HG02981 (cell line): ENCODE measurements around the gene ZNF322.

Experiments used
- ATAC-seq: cut with Tn5 transposase; IDR thresholded peaks from one replicate; pipeline ENCODE4 v1.9.1; 2021; ENCODE audit warnings: mild to moderate bottlenecking, moderate library complexity; ENCODE audit not compliant: unreplicated experiment

ZNF322 gene

DNA sequence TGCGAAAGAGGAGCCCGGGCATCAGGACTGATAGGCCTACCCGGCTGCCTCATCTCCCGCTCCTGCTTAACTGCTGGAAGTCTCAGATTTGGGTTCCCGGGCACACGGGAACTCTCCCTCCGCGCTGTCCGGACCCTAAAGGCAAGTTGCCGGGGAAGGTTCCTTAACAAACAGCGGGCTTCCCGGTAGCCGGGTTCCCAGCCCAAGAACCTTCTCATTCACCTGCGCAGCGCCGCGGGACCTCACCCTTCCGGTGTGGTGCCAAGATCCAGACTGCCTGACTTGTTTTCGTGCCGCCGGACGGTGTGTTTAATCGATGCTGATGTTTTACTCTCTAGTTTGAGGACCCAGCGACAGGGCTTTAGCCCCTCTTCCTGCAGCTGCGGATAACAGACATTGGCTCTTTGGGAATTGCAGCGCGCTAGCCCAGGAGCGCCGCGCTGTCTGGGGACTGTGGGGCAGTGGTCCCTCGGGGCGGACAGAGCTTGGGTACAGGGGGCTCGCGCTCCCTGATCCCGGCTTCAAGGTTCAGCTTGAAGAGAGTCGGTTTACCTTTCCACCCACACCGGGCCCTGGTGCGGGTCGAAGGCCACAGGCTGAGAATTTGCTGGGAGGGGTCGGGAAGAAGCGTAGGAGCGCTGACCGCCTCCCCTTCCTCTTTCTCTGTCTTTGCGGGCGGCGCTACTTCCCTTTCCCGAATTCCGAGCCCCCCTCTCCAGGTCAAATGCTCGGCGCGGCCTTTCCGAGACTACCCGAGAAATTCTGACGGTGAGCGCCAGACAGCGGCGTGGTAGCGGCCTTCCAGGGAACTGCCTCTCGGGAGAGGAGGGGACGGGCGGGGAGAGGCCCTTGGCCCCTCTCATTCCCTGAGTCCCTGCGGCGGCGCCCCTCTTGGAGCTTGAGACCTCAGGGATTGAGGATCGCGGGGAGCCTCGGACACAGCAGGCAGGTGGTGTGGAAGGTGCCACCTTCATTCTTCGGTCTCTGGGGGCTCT, 45.6 kb downstream of the ZNF322 start:
- no peak for ATAC-seq

DNA sequence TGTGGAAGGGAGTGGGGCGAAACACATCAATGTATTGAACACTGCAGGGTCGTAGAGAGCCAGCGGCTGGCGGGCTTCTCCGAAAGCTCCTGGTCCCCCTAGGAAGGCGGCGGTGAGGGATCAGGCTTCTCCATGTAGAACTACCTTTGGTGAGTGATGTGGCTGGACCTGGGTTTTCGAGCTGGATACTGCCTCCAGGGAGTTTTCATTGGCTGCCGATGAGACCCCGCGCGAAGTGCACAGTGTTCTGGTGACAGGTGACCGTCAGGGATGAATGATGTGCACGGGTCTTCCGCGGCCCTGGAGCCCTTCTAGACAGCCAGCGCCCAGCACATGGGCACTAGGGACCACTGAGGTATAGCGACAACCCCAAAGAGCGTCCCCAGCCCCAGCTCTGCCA, 46.3 kb downstream of the ZNF322 start:
- ATAC-seq = no peak

DNA sequence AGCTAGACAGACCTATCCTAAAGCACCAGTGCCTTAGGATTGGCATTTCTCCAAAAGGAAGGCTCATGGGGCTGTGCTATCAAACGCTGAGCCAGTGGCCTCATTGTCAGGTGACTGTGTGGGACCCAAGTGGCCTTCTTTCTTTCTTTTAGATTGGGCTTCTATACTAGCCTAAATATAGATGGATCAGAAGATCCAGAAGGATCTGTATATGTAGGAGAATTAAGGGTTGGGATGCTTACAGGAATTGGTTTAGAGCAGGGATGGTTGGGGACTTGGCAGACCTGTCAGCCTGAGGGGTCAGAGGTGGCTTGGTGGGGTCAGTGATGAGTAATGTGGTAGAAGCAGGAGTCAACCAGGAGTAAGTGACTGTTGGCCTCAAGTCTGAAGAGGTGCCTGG, 47.9 kb downstream of the ZNF322 start:
- no peak for ATAC-seq

DNA sequence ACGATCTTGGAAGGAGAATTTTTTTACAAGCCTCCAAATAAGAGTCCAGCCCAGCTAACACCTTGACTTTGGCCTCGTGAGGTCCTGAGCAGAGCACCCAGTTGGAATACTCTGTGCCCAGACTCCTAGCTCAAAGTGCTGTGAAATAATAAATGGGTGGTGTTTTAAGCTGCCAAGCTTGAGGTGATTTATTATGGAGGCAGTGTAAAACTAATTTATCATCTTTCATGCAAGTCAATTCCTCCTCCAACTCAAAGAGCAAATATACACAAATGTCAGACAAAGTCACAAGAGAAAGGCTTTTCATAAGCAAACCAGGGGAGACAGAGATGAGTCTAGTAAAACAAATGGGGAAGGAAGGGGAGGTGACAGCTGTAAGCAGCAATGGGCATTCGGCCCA, 50.1 kb downstream of the ZNF322 start:
- ATAC-seq = no peak

DNA sequence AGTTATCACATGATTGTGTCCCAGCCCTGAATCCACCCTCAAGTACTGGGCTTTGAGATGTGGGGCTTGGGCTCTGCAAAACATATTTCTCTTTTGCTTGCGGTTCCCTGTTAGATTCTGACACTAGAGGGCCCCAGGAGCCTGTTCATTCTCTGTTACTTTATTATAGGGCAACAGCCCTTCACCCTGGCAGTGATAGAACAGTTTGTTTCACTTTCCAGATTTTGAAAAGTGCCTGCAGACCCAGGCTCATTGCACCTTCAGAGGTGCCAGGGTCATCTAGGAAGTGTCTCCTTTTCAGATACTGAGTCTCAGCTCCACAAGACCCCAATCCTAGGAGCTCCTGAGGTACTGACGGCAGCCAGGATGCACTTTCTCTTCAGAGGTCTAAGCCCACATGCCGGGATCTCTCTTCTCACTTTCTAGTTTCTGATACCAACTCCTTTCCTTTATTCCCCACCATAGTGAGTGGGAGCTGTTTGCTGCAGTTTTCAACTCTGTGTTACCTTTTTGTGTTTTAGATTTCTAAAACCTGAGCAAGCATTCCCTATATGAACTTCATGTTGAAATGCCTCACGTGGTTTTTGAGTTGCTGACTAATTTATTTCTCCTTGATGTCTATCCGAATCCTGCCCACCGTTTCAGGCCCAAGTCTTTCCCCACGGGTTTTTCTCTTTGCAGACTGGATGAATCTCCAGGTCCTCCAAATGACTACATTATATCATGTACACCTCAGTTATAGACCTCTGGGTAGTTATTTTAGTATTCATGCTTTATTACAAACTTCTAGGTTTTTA, 51.9 kb downstream of the ZNF322 start:
- ATAC-seq = peak; percentile 56

DNA sequence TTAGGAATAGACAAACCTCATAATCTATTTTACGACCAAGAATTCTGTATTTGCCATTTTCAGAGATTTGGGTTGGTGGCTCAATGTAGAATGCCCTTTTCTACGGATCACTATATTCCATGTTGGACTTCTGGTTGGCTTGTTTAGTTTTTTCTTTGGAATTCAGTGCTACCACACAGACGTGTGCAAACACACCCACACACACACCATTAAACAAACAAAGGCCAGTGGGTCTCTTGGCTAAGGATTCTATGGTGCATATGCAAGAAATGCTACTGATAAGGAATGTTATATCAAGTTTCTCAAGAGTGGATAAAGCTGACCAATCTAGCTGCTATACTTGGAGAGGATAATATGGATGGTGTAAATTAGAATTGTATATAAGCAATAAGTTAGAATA, 54.7 kb downstream of the ZNF322 start:
- ATAC-seq = no peak

DNA sequence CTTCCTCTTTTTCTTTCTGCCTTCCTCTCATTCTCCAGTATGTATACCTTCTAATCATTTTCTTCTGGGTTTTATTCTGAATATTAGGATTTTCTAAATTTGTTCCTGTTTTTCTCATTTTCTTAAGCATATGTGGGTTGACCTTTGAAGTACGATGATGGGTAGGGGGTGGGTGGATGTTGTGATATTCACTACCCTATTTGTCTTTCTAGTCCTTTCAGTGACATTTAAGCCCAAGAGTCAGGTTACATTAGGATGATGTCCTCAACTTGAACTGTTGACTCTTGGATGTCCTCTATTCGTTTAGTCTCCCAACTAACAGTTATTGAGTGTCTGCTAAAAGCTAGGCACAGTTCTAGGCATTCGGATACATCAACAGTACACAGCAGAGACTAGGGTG, 55.5 kb downstream of the ZNF322 start:
- ATAC-seq = no peak

DNA sequence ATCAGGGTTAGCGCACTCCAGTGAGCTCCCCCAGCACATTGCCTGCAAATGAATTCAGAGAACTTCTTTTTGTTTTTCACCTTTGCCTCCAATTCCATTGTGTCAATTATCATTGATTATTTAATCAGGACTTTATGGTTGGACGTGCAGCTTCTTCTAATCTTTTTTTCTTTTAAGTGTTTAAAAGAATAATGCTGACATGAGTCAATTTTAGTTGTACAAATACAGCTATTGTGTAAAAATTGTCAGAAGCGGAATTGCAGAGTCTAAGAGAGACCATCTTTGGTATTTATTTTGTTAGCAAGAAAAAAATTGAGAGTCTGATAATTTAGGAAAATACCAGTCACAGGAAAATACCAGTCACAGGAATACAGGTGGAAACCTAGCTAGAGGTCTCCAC, 57.3 kb downstream of the ZNF322 start:
- ATAC-seq = no peak

DNA sequence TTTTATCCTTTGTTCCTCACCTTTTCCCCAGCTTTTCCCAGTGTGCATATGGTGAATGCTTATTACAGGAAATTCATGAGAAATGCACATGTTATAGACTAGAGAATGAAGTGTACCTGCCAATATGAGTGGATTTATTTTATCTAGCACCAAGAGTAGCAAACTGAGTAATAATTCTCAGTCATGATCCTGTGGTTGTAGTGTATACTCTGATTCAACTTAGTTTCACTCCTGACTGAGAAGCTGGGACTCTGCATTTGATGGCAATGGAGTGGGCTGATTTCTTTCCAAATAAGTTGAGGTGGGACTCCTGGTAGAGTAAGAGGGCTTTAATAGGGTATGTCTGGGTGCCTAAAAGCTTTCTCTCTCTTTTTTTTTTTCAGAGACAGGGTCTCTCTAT, 58.8 kb downstream of the ZNF322 start:
- no peak for ATAC-seq

DNA sequence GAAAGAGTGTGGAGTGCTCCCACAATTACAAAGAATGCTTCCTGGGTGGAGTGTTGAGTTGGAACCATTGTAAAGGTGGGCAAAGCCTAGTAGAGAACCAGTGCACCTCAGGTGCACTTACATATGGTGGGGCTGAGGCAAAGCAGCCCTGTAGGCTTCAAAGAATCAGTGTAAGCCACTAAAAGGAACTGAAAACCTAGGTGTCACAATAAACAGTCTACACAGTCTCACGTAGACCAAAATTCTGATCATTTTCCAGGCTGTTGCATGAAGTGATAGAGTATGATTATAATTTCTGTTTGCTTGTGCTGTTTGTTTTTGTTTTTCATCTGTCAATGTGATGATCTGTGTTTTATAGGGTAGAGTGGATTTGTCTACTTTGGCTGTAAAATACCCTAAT, 60.0 kb downstream of the ZNF322 start:
- no peak for ATAC-seq

DNA sequence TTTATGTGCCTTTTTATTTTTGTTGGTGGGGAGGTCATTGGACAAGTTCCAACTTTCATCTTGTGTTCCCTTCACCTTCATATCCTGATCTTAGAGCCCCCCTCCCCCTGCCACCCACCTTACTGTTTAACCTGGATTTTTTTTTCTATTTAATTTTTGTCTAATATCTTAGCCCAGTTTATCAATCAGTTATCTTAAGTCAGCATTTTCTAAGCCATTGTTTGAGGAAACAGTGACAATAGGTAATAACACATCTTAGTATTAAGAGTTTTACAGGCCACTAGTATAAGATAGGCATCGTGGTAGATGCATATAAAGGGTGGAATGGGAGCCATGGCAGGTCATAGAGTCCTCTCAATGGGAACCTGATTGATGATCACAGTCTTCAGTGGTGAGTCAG, 60.4 kb downstream of the ZNF322 start:
- no peak for ATAC-seq

DNA sequence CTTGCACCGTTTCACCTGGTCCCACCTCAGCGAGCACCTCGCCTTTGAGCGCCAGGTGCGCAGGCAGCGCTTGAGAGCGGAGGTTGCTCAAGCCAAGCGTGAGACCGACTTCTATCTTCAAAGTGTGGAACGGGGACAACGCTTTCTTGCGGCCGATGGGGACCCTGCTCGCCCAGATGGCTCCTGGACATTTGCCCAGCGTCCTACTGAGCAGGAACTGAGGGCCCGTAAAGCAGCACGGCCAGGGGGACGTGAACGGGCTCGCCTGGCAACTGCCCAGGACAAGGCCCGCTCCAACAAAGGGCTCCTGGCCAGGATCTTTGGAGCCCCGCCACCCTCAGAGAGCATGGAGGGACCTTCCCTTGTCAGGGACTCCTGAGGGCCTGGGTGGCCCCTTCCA, 61.3 kb downstream of the ZNF322 start:
- ATAC-seq = no peak

DNA sequence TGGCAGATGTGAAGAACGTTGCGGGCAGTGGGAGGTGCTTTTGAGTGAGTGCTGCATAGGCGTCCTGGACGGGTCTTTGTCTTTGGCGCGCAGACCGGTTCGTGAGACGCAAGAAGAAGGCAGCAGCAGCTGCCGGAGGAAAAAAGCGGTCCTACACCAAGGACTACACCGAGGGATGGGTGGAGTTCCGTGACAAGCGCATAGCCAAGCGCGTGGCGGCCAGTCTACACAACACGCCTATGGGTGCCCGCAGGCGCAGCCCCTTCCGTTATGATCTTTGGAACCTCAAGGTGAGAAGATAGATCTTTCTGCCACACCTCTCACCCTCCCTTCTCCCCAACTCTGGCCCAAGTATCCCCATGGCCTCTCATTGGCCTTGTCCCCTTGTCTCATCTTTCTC, 61.7 kb downstream of the ZNF322 start:
- no peak for ATAC-seq

DNA sequence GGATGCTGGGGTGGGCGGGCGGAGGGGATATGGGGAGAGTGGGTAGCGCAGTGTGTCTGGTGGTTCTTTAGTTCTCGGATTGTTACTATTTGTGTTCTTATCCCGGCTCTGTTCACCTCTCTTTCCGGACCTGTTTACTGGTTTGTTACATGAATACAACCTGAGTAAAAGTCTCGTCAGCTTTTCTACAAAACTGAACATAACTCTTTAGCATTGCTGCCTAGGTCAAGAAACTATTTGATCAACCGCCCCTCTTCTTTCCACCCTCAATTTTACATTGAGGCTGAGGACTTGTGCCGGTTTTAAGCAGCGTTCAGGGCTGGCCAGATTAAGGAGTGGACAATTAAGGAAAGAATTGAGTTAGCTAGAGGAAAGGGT, 62.2 kb downstream of the ZNF322 start:
- no peak for ATAC-seq

DNA sequence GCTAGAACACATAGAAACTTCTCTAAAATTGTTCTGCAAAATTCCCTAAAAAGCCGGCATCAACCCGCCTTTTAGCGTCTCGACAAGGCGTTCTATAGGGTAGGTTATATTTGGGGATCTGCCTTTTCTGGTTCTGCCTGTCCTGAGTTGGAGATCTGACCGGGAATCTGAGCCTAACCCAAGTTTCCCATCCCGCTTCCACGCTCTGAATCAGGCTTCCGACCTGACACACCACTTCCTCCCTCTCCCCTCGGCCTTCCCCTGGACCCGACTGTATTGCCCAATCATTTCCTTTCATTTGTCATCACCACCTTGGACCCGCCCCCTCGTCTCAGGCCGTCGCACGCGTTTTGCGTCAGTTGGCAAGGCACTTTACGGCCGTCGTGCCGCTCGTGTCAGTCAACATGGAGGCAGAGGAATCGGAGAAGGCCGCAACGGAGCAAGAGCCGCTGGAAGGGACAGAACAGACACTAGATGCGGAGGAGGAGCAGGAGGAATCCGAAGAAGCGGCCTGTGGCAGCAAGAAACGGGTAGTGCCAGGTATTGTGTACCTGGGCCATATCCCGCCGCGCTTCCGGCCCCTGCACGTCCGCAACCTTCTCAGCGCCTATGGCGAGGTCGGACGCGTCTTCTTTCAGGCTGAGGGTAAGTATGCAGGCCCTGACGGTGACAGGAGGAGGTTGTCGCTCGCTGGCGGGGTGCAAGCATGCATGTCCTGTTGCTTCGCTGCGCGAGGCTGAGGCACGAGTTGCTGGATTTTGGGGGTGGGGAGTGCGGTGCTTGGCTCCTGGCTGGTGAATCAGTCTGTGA, 62.8 kb downstream of the ZNF322 start, which contains the start of gene ABT1:
ABT1 (plus strand) TSS at position 375 of the 810 bp plus-strand sequence; CDS start at position 405, 30 bp downstream.
- ATAC-seq = peak; percentile 78

DNA sequence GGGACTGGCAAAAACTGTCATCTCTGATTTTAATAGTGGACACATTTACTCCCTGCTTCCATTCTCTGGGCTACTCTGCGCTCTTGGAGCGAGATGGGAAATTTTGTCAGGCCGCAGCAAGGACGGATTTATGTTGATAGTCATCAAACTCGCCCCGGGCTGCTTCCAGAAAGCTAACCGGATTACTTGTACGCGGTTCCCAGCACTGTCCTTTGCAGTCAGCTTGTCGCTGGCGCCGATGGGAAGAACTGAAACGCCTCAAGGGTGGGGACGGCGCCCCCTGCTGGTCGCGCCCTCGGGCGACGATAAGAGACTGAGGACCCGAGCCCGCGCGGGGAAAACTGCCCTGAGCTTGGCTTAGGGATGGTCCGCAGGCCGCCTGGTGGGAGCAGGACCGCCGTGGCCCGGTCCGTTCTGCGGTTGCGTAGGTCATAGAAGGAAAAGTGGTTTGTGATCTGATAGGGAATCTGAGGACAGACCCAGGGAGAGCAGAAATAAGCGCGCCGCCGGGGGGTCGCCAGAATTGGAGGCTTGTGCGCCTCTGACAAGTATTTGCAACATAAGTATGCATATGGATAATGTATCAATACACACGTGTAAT, 63.8 kb downstream of the ZNF322 start:
- ATAC-seq = peak; percentile 42

DNA sequence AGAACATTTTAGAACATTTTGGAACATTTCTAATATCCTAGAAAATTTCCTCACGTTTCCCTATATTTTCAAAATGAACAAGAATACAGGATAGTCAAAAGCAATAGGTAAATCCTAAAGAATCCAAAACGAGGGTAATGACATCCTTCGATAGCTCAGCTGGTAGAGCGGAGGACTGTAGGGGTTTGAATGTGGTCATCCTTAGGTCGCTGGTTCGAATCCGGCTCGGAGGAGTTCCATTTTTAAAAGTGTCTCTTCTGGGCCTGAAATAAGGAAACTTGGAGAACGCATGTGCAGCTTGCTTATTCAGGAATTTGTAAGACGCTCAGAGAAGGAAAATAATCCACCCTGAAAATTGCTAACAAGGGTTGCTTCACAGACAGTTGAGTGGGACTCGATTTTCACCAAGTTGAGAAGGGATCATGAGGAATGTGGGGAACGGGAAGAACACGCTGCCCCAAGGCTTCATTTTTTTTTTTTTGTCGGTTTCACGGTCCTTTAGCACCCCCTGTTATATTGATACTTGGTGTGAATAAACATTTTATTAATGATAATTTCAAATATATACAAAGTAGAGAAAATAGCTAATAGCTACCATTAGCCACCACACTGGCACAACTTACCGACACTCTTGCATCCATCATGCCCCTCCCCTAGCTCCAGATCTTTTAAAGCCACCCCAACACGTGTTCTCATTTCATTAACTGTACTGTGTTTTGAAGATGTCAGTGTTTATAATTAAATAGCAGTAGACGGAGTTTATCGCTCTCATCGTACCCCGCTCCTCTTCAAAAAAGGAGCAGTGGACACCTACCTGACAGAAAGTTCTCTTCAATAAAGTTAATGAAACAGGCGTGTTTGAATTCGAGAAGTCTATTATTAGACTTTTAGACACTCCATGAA, 64.6 kb downstream of the ZNF322 start:
- no peak for ATAC-seq

DNA sequence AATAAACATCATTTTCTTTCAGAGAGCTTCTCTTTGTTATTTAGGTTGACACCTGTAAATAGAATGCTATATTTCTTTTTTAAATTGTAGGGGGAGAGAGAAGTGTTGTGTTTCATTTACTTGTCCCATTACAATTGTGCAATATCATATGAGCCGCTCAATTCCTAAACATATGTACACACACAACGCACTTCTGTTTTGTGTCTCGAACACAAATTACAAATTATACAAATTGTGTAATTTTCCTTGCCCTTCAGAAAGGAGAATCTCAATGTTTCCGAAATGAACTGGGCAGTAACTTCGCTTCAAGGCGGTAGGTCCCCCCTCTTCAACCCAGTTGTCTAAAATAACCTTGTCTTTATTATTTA, 65.4 kb downstream of the ZNF322 start:
- ATAC-seq = no peak

DNA sequence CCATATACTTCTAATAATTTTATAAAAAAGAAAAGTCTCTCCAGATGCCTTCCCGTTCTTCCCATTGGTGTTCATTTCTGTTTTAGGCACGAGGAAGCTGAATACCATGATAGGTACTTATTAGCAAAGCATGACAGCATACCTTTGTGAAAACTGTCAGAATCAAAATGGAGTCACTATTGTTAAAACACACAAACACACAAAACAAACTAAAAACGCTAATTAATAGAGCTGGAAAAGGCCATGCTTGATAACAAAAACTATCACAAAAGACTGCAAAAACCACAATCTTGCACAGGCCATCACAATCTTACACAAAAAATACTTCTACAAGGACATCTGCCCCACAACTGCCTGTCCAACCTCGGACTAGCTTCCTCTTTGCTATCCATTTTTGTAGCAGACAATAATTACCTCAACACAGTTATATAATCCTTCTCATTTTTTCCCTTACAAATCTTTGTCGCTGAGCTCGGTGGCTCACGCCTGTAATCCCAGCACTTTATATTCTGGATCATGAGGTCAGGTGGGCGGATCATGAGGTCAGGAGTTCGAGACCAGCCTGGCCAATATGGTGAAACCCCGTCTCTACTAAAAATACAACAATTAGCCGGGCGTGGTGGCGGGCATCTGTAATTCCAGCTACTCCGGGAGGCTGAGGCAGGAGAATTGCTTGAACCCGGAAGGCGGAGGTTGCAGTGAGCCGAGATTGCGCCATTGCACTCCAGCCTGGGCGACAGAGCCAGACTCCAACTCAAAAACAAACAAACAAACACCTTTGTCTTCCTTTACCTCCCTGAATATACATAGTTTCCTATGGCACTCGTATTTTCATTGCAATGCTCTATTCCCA, 66.0 kb downstream of the ZNF322 start:
- ATAC-seq = no peak
